Measurements from ENCODE around the gene EMP2.
"Not testable (repeated sequence)": the region's sequence is repeated elsewhere in the genome, so short reads cannot be mapped to it uniquely, and the experiment has no call there.

The EMP2 gene

DNA sequence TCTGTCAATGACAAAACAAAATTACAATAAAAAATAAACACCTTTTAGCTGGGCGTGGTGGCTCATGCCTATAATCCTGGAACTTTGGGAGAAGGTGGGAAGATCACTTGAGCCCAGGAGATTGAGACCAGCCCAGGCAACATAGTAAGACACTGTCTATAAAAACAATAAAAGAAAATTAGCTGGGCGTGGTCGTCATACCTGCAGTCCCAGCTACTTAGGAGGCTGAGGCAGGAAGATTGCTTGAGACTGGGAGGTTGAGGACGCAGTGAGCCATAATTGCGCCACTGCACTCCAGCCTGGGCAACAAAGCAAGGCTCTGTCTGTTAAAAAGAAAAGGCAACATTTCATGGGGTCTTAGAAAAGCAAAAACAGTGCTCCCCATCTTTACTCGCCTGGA, 32.7 kb downstream of the EMP2 start:
- DNase-seq, result no peak

DNA sequence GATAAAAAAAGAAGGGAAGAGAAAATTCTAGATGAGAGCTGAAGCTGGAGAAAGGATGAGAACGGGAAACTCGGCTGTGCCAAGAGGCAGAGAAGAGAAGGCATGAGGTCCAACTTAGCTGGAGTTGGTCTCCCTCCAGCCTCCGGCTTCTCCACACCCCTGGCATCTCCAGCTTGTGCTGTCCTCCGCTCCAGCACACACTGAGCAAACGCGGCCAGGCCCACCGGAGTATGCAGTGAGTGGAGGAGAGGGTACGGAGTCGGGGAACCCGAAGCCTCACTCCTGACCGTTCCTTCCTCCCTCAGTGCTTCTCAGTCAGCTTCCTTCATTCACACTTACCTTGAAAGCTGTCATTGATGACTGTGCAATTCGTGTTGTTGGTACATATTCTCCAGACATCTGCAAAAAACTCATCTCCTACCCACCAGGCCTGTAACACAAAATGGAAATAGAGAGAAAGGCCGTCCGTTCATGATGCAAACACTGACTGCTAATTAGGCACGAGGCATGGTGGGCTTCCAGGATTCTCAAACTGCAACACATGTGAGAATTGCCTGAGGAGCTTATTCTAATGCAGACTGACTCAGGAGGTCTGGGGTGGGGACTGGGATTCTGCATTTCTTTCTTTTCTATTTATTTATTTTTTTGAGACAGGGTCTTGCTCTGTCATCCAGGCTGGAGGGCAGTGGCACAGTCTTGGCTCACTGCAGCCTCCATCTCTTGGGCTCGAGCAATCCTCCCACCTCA, 37.0 kb downstream of the EMP2 start:
- no peak for DNase-seq

DNA sequence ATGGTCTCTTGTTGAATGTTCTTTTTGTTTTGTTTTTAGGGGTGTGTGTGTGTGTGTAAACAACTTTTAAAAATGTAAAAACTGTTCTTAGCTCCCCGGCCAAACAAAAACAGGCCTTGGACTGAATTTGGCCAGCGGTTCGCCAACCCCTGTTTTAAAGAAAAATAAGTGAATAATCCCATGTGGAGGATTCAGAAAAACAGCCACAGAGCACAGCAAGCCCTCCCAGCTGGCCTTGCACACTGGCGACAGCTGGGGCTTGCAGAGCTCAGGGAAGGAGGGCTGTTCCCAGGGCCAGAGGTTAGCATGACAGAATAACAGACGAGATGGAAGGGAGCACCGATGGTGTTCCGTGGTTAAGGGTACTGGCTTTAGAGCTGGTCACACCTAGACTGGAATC, 39.0 kb downstream of the EMP2 start:
- DNase-seq, result no peak

DNA sequence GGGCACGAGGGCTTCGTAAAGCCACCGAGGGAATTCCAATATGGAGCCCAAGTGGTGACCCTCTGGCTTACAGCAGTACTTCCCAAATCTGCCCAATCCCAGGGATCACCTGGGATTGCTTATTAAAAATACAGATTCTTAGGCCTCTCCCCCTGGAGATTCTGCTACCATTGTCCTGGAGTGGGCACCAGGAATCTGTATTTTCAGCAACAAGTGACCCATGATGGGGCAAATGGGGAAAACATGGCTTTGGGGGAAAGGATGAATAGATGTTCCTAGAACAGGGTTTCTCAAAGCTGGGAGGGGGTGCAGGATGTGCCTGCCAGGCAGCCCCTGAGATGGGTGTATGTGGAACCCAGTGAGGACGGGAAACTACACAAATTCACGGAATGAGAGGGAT, 40.6 kb downstream of the EMP2 start:
- DNase-seq, result no peak

DNA sequence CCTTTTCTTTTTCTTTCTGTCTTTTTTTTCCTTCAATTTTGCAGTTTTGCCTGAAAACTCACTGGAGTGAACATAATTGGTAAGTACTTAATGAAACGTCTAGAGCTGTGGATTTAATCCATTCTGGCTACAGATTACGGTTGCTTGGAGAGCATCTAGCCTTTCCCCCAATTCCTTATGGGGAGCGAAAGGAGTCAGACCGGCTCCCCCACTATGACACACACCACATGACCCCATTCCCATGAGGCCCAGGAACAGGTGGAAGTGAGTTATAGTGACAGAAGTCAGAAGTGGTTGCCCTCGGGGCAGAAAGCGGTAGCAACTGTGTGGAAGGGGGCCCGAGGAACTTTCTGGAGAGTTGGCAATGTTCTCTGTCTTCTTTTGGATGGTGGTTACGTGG, 41.2 kb downstream of the EMP2 start:
- DNase-seq, result no peak

DNA sequence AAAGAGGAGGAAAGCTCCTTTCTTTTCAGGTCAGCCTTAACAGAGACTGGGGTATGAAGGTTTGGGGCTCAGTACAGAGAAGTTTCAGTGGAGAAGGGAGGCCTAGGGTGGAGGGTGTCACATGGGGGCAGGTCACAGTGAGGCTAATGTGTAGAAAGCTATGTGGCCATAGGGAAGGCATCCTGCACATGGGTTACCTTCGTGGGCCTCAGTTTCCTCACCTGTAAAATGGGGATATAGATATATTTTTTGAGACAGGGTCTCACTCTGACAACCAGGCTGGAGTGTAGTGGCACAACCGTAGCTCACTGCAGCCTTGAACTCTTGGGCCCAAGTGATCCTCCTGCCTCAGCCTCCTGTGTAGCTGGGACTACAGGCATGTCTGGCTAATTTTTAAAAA, 41.8 kb downstream of the EMP2 start:
- no peak for DNase-seq

DNA sequence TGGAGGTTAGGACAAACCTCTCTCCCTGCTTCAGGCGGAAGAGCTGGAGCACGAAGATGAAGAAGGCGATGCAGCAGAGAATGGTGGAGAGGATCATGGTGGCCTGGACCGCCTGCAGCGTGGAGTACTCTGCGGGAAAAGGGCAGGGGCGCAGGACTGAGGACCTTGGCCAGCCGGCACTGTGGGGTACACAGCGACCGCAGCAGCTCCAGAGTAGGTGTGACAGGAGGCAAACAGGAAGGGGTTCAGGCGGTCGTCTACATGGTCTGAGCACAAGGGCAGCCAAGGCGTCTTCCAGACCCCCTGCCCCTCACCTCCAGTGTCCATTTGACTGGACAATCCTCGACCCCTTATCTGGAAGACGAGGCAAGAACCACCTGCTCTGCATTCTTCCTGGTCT, 42.5 kb downstream of the EMP2 start:
- DNase-seq, result no peak

DNA sequence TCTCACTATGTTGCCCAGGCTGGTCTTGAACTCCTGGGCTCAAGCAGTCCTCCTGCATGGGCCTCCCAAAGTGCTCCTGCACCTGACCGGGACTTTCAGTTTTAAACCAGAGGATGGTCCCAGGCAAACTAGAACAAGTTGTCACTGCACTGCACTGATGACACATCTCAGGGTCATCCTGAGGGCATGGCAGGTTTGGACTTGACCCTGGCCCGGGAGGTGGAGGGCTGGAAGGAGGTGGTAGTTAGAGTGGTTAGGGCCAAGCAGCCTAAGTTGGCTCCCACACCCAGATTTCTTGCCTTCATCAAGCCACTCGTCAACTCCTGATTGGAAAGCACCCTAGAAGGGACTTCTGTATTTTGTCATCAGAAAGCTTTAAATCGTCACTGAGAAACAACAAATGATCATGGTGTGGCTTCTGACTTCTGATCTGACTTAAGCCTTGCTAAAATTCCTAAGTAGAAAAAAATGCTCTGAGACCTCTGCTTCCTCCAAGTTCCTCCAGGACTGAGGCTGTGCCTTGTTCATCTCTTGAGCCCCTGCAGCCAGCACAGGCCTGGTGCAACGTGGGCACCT, 43.5 kb downstream of the EMP2 start:
- no peak for DNase-seq

DNA sequence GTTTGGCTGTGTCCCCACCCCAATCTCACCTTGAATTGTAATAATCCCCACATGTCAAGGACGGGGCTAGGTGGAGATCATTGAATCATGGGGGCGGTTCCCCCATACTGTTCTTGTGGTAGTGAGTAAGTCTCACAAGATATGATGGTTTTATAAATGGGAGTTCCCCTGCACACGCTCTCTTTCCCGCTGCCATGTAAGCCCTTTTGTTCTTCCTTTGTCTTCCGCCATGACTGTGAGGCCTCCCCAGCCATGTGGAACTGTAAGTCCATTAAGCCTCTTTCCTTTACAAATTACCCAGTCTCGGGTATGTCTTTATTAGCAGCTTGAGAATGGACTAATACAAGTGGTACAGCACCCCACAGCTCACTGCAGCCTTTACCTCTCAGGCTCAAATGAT, 44.1 kb downstream of the EMP2 start:
- DNase-seq, result not testable (repeated sequence)

DNA sequence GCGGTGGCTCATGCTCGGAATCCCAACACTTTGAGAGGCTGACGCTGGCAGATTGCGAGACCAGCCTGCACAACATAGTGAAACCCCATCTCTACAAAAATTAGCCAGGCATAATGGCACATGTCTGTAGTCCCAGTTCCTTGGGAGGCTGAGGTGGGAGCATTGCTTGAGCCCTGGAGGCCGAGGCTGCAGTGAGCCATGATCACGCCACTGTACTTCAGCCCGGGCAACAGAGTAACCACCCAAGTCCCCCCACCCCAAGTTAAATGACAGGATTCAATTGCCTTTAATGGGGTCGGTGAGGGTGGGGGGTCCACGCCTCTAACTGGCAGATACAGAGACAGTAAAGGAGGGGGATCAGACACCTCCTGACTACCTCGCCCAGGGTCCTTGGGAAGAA, 44.9 kb downstream of the EMP2 start:
- no peak for DNase-seq

DNA sequence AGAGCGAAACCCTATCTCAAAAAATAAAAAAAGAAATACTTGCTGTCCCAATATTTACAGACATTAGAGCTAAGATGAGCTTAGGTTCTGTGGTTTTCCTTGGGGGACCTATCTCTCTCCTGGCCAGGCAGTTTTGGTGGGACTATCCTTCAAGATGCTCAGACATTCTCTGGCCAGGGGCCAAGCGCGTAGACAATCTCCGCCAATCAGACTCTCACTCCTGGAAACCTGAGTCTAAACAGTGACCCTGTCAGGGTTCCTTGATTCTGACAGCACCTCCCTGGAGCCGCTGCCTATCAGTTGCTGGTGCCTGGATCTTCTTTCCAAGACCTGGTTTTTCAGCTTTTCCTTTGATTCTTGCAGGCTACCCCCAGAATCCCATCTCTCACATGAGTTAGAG, 45.6 kb downstream of the EMP2 start:
- no peak for DNase-seq

DNA sequence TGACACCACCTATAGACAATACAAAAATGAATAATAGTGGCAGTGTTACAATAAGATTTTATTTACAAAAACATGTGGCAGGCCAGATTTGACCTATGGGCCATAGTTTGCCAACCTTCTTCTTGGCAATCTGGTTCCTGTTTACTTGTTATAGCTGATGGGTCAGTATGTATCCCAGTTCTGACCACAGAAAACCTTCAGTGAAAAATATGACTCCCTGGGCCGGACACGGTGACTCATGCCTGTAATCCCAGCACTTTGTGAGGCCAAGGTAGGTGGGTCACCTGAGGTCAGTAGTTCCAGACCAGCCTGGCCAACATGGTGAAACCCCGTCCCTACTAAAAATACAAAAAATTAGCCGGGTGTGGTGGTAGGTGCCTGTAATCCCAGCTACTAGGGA, 46.8 kb downstream of the EMP2 start:
- DNase-seq, result not testable (repeated sequence)

DNA sequence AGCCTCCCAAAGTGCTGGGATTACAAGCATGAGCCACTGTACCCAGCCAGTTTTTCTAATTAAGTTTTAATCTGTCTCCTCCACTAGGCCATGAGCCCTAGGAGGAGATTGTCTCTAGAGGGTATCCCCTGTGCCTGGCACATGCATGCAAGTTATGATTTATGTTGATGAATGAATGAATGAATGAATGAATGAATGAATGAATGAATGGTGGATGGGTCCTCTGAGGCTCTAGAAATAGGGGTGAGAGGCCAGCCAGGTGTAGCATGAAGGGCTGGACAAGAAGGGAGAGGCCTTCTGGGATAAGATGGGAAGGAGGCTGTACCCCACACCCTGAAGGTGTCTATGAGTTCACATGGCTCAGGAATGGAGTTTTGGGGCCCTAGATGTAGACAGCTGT, 48.8 kb downstream of the EMP2 start:
- DNase-seq, result no peak

DNA sequence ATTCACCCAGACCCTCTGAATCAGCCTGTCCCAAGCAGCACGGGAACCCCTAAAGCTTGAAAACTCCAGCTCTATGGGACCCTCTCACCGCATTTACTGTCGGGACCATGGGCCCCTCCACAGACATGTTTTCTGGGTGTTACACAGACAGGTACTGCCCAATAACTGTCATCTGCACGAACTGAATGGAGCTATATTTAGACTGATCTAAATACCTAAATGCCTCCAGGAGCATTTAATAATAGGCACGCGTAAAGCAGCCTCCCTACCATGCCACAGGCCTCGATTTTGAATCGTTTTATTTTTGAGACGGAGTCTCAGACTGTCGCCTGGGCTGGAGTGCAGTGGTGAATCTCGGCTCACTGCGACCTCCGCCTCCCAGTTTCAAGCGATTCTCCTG, 49.7 kb downstream of the EMP2 start:
- DNase-seq, result no peak

DNA sequence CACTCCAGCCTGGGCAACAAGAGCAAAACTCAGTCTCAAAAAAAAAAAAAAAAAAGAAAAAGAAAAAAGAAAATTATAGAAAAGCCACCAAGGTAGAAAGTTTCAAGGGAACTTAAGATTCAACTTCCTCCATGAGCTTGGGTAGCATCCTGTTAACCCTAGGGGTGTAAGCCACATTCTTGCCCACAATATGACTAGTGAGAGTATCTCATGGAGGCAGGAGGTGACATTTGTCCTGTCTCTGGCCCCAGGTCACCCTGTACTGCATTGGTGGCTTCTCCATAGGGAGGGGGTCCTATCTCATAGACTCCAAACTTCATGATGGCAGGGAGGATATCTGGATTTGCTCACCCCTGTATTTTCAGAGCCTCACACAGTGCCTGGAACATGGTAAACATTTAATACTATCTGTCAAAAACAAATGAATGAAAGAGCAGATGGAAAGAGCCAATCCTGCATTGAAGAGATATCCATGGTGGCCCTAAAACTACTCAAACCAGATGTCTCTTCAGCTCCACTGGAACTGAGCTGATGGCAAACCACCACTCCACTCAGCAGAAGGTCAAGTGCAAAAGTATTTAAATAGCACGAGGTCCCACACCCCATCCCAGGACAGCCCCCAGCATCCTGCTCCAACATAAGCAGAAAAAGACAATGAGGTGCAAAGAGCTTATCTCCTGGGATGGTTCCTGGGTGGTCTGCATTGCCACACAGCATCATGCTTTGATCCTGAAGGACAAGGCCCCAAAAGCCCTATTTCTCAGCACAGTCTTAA, 50.3 kb downstream of the EMP2 start:
- DNase-seq, result no peak

DNA sequence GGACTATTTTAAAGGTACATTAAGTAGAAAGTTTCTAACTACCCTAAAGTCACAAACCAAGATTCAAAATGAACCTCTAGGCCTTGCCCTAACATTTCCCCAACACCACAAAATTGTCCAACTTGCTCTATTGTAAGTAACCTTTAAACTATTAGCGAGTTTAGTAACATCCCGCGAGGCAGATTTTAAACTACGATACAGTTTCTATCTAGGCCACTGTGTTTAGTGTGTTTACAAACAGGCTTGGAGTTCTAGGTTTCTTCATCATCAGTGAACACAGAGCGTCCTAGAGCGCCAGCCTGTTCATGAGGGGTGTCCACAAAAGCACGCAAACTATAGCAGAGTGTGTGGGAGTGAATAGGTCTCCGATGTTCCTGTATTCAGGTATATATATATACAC, 51.8 kb downstream of the EMP2 start:
- no peak for DNase-seq

DNA sequence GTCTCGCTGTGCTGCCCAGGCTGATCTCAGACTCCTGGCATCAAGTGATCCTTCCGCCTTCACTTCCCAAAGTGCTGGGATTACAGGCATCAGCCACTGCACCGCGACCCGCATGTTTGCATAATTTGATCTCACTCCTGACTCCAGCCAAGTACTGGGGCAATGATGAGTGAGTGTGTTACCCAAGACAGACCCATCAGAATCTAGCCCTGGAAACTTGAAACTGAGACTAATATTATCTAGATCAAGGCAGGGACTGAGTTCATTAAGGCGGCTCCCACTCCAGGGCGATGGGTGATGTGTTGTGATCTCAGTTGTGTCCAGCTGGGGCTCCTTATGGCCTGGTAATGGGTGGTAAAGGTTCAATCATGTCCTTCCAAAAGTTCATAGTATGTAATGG, 53.4 kb downstream of the EMP2 start:
- DNase-seq, result no peak

DNA sequence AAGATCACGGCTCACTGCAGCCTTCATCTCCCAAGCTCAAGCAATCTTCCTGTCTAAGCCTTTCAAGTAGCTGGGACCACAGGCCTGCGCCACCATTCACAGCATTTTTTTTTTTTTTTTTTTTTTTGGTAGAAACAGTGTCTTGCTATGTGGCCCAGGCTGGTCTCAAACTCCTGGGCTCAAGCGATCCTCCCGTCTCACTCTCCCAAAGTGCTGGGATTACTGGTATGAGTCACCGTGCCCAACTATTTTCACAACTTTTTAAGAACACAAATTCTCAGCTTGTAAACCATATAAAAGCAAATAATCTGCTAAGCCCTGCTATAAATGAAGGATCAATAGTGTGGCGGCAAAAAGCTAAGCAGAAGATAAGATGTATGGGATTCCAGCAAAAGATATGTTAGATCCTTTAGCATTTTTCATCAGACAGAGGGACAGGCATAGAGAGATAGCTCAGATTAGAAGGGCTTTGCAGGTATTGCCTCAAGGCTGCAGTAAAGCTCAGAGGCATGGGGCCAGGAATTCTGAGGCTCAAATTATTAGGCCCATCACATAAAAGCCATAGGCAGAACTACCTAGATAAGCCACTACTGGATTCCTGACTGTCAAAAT, 55.1 kb downstream of the EMP2 start:
- DNase-seq, result no peak

DNA sequence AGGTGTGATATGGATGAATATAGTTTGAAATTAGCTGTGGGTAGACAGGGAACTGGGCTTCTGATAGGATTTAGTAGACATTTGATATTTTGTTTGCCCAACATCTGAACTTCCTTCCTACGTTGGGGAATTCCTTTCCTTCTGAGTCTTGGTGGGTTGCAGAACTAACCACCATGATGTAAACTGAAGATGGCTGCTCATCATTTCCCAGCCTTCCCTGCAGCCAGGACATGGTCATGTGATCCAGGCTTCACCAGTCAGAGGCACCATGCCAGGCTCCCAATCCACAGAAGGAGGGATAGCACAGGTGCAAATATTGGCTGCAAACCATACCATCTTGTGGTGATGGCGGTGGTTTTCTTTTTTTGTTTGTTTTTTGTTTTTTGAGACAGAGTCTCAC, 57.4 kb downstream of the EMP2 start:
- no peak for DNase-seq

DNA sequence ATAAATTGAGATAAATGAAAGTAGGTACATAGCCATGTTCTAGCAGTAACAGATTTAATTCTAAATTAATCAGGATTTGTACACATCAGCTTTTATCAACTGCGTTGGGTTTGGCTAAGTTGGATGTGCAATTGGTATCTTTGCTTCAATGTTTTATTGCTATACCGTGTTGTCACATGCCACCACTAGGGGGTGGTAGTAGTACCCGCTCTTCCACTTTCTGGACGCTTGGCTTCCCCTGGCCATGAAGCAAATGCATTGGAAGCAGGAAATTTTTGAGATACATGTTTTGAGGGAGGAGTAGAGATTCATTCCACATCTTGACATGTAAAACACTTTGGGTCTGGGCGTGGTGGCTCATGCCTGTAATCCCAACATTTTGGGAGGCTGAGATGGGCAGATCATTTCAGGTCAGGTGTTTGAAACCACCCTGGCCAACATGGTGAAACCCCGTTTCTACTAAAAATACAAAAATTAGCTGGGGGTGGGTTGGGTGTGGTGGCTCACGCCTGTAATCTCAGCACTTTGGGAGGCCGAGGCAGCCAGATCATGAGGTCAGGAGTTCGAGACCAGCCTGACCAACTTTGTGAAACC, 58.6 kb downstream of the EMP2 start:
- peak; percentile 16 for DNase-seq

DNA sequence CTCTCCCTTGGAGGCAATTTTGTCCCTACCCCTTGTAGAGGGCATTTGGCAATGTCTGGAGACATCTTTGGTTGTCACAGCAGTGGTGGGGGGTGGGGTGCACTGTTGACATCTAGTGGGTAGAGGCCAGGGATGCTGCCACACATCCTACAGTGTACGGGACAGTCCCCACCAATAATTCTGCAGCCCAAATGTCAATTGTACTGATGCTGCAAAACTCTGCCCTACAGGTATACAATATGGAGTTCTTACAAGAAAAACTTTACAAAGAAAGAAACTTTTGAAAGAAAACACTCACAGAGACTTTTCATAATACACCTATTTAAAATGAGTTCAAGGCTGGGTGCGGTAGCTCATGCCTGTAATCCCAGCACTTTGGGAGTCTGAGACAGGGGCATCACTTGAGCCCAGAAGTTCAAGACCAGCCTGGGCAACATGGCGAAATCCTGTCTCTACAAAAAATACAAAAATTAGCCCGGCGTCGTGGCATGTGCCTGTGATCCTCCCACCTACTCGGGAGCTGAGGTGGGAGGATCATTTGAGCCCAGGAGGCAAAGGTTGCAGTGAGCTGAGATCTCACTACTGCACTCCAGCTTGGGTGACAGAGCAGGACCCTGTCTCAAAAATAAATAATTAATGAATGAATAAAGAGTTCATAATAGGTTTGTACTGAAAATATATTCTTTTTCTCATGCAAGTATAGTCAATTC, 59.4 kb downstream of the EMP2 start:
- no peak for DNase-seq

DNA sequence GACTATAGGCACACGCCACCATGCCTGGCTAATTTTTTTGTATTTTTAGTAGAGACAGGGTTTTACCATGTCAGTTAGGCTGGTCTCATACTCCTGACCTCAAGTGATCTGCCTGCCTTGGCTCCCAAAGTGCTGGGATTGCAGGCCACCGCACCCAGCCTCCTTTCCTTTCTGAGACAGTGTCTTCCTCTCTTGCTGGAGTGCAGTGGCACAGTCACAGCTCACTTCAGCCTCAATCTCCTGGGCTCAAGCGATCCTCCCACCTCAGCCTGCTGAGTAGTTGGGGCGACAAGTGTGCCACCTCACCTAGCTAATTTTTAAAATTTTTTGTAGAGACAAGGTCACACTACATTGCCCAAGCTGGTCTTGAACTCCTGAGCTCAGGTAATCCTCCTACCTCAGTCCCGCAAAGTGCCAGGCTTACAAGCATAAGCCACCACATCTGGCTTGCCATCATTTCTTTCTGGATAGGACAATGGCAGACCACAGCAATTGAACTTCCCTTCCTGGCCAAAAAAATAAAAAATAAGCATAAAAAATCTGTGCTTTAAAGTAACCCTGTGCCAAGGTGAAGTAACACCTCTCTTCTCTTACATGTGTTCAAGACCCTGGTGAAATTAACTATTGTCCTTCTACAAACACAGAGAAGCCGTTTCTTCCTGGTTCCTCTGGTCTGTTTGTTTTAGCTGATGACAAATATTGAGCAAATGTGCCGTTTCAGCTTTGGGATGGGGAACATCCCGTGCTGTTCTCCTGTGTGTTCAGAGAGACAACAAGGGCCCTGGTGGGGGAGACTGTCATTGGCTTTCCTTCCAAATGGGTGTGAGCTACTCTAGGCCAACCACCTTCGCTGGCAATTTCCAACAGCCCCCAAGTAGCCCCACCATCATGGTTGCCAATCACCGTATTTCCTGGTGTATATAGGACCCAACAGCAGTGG, 60.2 kb downstream of the EMP2 start:
- DNase-seq, result no peak
